ENCODE measurements around the gene GOT1. TPM values are rescaled to one million over a fixed set of nuclear protein-coding genes. Genes with fewer than 3 reads are reported as not detected.

Gene GOT1
- total RNA-seq, 4 donors from 2014 or later = 45.8 to 65.1 (median 51.0) TPM

GRCh38 chr10:99461230-99461629 is 30.8 kb upstream of the GOT1 start:
- H3K9me3 ChIP-seq = no peaks in the 10 kb centered on the region
- intact Hi-C loops (cut with DNase I) = no loop called here
- TF ChIP-seq POLR2A (IDR thresholded peaks at IDR 0.05) = no peak
- no peak for TF ChIP-seq CTCF (IDR thresholded peaks at IDR 0.05)
- peaks cover 0 to 48% (median 0%) of the 10 kb centered on the region in 4 donors for H3K27me3 ChIP-seq
- H3K36me3 ChIP-seq = no peaks in the 10 kb centered on the region
- no peak for DNase-seq
- no peak overlapping the region for H3K4me3 ChIP-seq
- H3K4me1 ChIP-seq = peaks cover 0 to 6% (median 0%) of the 10 kb centered on the region in 3 donors
- H3K27ac ChIP-seq = no peak overlapping the region
- WGBS, 2 donors = 60 to 66% methylated on average over 1 to 2 of the region's 2 CpGs

- intact Hi-C loops (cut with DNase I) = no loop called here
- Histone ChIP-seq H3K27ac (no peak overlapping the region), H3K4me3 (no peak overlapping the region), H3K27me3 (peaks cover 0 to 47% (median 0%) of the 10 kb centered on the region in 4 donors), H3K4me1 (peaks cover 0 to 4% (median 0%) of the 10 kb centered on the region in 3 donors), H3K36me3 (no peaks in the 10 kb centered on the region), H3K9me3 (no peaks in the 10 kb centered on the region)
- DNase-seq = no peak
- WGBS, 2 donors = 81 to 83% methylated on average over 2 to 5 of the region's 5 CpGs
- no peak for TF ChIP-seq POLR2A (IDR thresholded peaks at IDR 0.05)
- no peak for TF ChIP-seq CTCF (IDR thresholded peaks at IDR 0.05)
Measured at GRCh38 chr10:99460070-99460469, 29.6 kb upstream of the GOT1 start.

GRCh38 chr10:99459217-99459616 is 28.8 kb upstream of the GOT1 start:
- H3K4me1 ChIP-seq = peaks cover 0 to 4% (median 0%) of the 10 kb centered on the region in 3 donors
- H3K4me3 ChIP-seq = no peak overlapping the region
- intact Hi-C loops (cut with DNase I) = no loop called here
- H3K27ac ChIP-seq = no peak overlapping the region
- peaks cover 0 to 43% (median 0%) of the 10 kb centered on the region in 4 donors for H3K27me3 ChIP-seq
- WGBS, 2 donors = 66 to 84% methylated on average over 2 of the region's 2 CpGs
- H3K36me3 ChIP-seq = no peaks in the 10 kb centered on the region
- no peak for TF ChIP-seq POLR2A (IDR thresholded peaks at IDR 0.05)
- no peak for TF ChIP-seq CTCF (IDR thresholded peaks at IDR 0.05)
- no peaks in the 10 kb centered on the region for H3K9me3 ChIP-seq
- DNase-seq = no peak

GRCh38 chr10:99457813-99458212 is 27.4 kb upstream of the GOT1 start:
- intact Hi-C loops (cut with DNase I) = no loop called here
- DNase-seq = no peak
- TF ChIP-seq CTCF (IDR thresholded peaks at IDR 0.05) (no peak), POLR2A (IDR thresholded peaks at IDR 0.05) (no peak)
- no peaks in the 10 kb centered on the region for H3K9me3 ChIP-seq
- no peak overlapping the region for H3K27ac ChIP-seq
- H3K4me1 ChIP-seq = peaks cover 0 to 4% (median 0%) of the 10 kb centered on the region in 3 donors
- WGBS, 2 donors = 30 to 45% methylated on average over 2 of the region's 2 CpGs
- H3K4me3 ChIP-seq = no peak overlapping the region
- no peaks in the 10 kb centered on the region for H3K36me3 ChIP-seq
- peaks cover 0 to 50% (median 0%) of the 10 kb centered on the region in 4 donors for H3K27me3 ChIP-seq

GRCh38 chr10:99456931-99457288 is 26.5 kb upstream of the GOT1 start:
- Histone ChIP-seq H3K27ac (no peak overlapping the region), H3K4me1 (peaks cover 0 to 4% (median 0%) of the 10 kb centered on the region in 3 donors), H3K9me3 (no peaks in the 10 kb centered on the region), H3K27me3 (peaks cover 0 to 52% (median 0%) of the 10 kb centered on the region in 4 donors), H3K4me3 (no peak overlapping the region), H3K36me3 (no peaks in the 10 kb centered on the region)
- DNase-seq = no peak
- TF ChIP-seq CTCF (IDR thresholded peaks at IDR 0.05) (no peak), POLR2A (IDR thresholded peaks at IDR 0.05) (no peak)
- WGBS, 2 donors = 30 to 51% methylated on average over 2 of the region's 2 CpGs
- intact Hi-C loops (cut with DNase I) = no loop called here

All from esophagus squamous epithelium (tissue), 5 donors.